ENCODE data around the gene NKIRAS2. TPM values are rescaled to one million over a fixed set of nuclear protein-coding genes. Genes with fewer than 3 reads are reported as not detected.
A peak's percentile ranks its signal among the peaks of the same experiment; 100 is the strongest.

The NKIRAS2 gene
- total RNA-seq, 2 donors from 2014 or later, result 48.0 to 51.2 TPM

GRCh38 chr17:42027590-42027889 is 7.7 kb downstream of the NKIRAS2 start:
- H3K27ac Mint-ChIP-seq, result no peak overlapping the region
- H3K27me3 Mint-ChIP-seq (ENCODE audit: insufficient read depth), result peaks cover 2% of the 10 kb centered on the region

GRCh38 chr17:42027961-42028790 is 8.3 kb downstream of the NKIRAS2 start:
- TF ChIP-seq CTCF (conservative IDR thresholded peaks at IDR 0.05), result peak; percentile 80
- Histone ChIP-seq H3K27ac (ENCODE audit: low read depth, low read length) (peak overlapping the region; percentile 57), H3K36me3 (ENCODE audit: control insufficient read depth, insufficient read depth, low read length) (peaks cover 20% of the 10 kb centered on the region), H3K9ac (ENCODE audit: extremely low read depth, low read length, poor library complexity, severe bottlenecking) (no peak overlapping the region), H3K9me3 (ENCODE audit: control insufficient read depth, low read length) (no peaks in the 10 kb centered on the region), H3K4me1 (ENCODE audit: control insufficient read depth, insufficient read depth, low read length) (no peaks in the 10 kb centered on the region), H3K4me3 (ENCODE audit: low read length) (no peak overlapping the region), H3K27me3 (ENCODE audit: control insufficient read depth, insufficient read depth, low read length, poor library complexity, severe bottlenecking) (no peaks in the 10 kb centered on the region)
- Mint-ChIP-seq H3K27me3 (ENCODE audit: insufficient read depth) (peaks cover 2% of the 10 kb centered on the region), H3K9me3 (no peaks in the 10 kb centered on the region), H3K36me3 (ENCODE audit: low read depth) (peaks cover 16% of the 10 kb centered on the region), H3K4me1 (peaks cover 7% of the 10 kb centered on the region), H3K4me3 (no peak overlapping the region), H3K27ac (no peak overlapping the region)
- 37 to 56% methylated on average over 10 to 19 of the region's 19 CpGs for WGBS, 2 experiments (ENCODE audit: insufficient coverage in 1 of 2, insufficient read length in 1 of 2)
- DNase-seq, result peak; percentile 94

More at GRCh38 chr17:42027590-42027889, 7.7 kb downstream of the NKIRAS2 start:
- no peak for DNase-seq
- Histone ChIP-seq H3K4me3 (ENCODE audit: low read length) (no peak overlapping the region), H3K4me1 (ENCODE audit: control insufficient read depth, insufficient read depth, low read length) (no peaks in the 10 kb centered on the region), H3K27ac (ENCODE audit: low read depth, low read length) (peak overlapping the region; percentile 57), H3K36me3 (ENCODE audit: control insufficient read depth, insufficient read depth, low read length) (peaks cover 26% of the 10 kb centered on the region), H3K9ac (ENCODE audit: extremely low read depth, low read length, poor library complexity, severe bottlenecking) (no peak overlapping the region), H3K27me3 (ENCODE audit: control insufficient read depth, insufficient read depth, low read length, poor library complexity, severe bottlenecking) (no peaks in the 10 kb centered on the region), H3K9me3 (ENCODE audit: control insufficient read depth, low read length) (no peaks in the 10 kb centered on the region)
- WGBS, 2 experiments (ENCODE audit: insufficient coverage in 1 of 2, insufficient read length in 1 of 2), result 80% methylated on average over 5 of the region's 5 CpGs; no CpG with 5 or more reads in 1 of the 2 experiments
- H3K9me3 Mint-ChIP-seq, result no peaks in the 10 kb centered on the region
- H3K4me1 Mint-ChIP-seq, result peaks cover 7% of the 10 kb centered on the region
- H3K4me3 Mint-ChIP-seq, result no peak overlapping the region
- peaks cover 20% of the 10 kb centered on the region for H3K36me3 Mint-ChIP-seq (ENCODE audit: low read depth)
- TF ChIP-seq CTCF (conservative IDR thresholded peaks at IDR 0.05), result no peak

GRCh38 chr17:42028791-42029127 is 8.9 kb downstream of the NKIRAS2 start:
- no peaks in the 10 kb centered on the region for H3K9me3 ChIP-seq (ENCODE audit: control insufficient read depth, low read length)
- peaks cover 10% of the 10 kb centered on the region for H3K36me3 Mint-ChIP-seq (ENCODE audit: low read depth)
- H3K9me3 Mint-ChIP-seq, result no peaks in the 10 kb centered on the region
- WGBS, 2 experiments (ENCODE audit: insufficient coverage in 1 of 2, insufficient read length in 1 of 2), result 83 to 95% methylated on average over 3 to 7 of the region's 7 CpGs
- H3K27ac ChIP-seq (ENCODE audit: low read depth, low read length), result no peak overlapping the region
- TF ChIP-seq CTCF (conservative IDR thresholded peaks at IDR 0.05), result no peak
- no peaks in the 10 kb centered on the region for H3K4me1 ChIP-seq (ENCODE audit: control insufficient read depth, insufficient read depth, low read length)
- H3K36me3 ChIP-seq (ENCODE audit: control insufficient read depth, insufficient read depth, low read length), result peaks cover 14% of the 10 kb centered on the region
- peaks cover 8% of the 10 kb centered on the region for H3K4me1 Mint-ChIP-seq
- no peak for DNase-seq
- H3K4me3 ChIP-seq (ENCODE audit: low read length), result no peak overlapping the region
- H3K9ac ChIP-seq (ENCODE audit: extremely low read depth, low read length, poor library complexity, severe bottlenecking), result no peak overlapping the region
- no peak overlapping the region for H3K4me3 Mint-ChIP-seq
- no peaks in the 10 kb centered on the region for H3K27me3 ChIP-seq (ENCODE audit: control insufficient read depth, insufficient read depth, low read length, poor library complexity, severe bottlenecking)
- peaks cover 2% of the 10 kb centered on the region for H3K27me3 Mint-ChIP-seq (ENCODE audit: insufficient read depth)
- no peak overlapping the region for H3K27ac Mint-ChIP-seq

Measured in endodermal cell (in vitro differentiated cells).